Right renal cortex interstitium (tissue), 3 donors: Measurements from ENCODE around the gene AZIN2. TPM values are rescaled to one million over a fixed set of nuclear protein-coding genes. Genes with fewer than 3 reads are reported as not detected.
"Not testable (repeated sequence)": the region's sequence is repeated elsewhere in the genome, so short reads cannot be mapped to it uniquely, and the experiment has no call there.

ENCODE experiments used
- DNase-seq, 3 donors: peaks; one replicate each; pipeline ENCODE4 v3.0.0-alpha.2; 2013; ENCODE audit warnings: low read depth in 3 of 3, low spot score in 2 of 3
- polyA plus RNA-seq, 3 donors: library from polyadenylated mRNA; unstranded; fragments of 120-200 nt; gene quantifications; one replicate each; pipeline ENCODE4 v1.2.1, GENCODE V29; 2013; ENCODE audit not compliant: insufficient read length in 3 of 3

The AZIN2 gene
- 1 to 10 TPM; 5.2 to 7.6 (median 5.5) TPM for polyA plus RNA-seq

- DNase-seq = peak; percentile 83 to 88 (median 87)
These were observed at the start of gene AZIN2 for GRCh38 chr1:33080885-33081553. Gene AZIN2, plus strand, starts transcription at chr1:33081153. Its CDS starts 1,097 bp downstream, at chr1:33082250.

- no peak for DNase-seq
These were observed 49.4 kb upstream of the AZIN2 start for GRCh38 chr1:33031506-33031905.

- DNase-seq = no peak
These were observed 48.7 kb upstream of the AZIN2 start for GRCh38 chr1:33032126-33032869.

DNA sequence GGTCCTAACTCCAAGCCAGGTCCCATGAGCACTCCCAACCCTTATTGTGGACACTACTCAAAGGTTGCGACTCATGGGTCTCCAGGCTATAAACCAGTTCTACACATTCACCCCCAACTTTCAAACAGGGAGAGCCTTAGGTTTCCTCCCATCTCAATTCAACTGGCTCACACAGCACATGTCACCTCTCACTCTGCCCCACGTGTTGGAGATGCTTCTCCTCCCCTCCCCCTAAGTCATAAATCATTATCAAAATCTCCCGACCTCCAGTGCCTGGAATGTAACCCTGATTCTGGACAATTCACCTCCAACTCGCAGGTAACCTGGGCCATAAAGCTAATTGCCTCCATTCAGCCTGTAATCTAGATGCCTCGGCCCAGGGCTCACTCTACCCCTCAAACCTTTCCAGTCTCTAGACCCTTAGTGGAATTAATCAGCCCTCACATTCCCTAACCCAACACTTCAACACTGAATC lies 44.9 kb upstream of the AZIN2 start:
- peak in 1 of 3 donors; percentile 33 for DNase-seq

- DNase-seq = peak; percentile 83 to 94 (median 83)
These were observed 44.1 kb upstream of the AZIN2 start, which contains the start of gene AK2 for GRCh38 chr1:33036526-33037503. Gene AK2, minus strand, starts transcription at chr1:33036883. Its CDS starts 55 bp downstream, at chr1:33036828.

DNA sequence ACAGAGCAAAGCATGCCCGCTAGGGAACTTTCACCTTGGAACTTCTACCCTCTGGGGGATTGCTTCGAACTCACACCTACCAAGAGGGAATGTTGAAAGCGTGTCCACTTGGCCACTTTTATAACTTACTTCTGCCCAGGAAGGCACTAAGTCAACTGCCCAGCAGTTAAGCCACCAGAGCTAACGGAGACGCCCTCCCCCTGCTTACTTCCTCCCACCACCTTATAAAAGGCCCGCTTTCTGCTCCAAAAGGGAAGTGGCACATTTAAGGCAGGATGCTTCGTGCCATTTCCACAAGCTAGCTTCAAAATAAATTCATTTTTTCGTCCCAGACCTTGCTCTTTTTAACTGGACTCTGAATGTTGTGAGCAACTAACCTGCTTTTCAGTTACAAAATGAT lies 41.1 kb upstream of the AZIN2 start:
- no peak for DNase-seq

DNA sequence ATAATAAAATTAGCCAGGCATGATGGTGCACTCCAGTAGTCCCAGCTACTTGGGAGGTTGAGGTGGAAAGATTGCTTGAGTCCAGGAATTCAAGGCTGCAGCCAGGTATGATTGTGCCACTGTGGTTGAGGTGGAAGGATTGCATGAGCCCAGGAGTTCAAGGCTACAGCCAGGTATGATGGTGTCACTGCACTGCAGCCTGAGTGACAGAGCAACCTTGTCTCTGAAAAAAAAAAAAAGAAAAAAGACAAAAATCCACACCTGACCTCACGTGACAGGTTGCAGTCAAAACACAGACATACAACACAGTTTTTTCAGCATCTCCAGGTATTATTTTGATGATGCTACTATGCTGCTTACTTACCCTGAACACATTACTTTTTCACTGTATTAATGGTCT lies 39.9 kb upstream of the AZIN2 start:
- no peak for DNase-seq

DNA sequence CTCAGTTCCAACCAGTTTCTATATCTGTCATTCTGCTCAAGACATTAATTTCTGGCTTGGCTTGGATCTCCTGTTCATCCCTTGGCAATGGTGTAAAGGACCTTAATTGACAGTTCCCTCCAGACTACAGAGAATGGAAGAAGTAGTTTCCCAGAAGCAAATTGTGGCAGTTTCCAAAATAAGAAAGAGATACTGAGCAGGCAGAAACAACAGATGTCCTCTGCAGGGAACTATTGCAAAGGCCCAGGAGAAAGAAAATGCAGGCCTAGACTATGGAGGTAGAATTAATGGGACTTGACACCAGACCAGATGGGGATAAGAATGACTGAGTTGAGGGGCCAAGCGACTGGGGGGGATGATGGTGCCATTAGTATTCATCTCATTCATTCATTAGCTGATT lies 38.1 kb upstream of the AZIN2 start:
- DNase-seq = no peak

- DNase-seq = no peak
These were observed 37.5 kb upstream of the AZIN2 start for GRCh38 chr1:33043267-33044092.

DNA sequence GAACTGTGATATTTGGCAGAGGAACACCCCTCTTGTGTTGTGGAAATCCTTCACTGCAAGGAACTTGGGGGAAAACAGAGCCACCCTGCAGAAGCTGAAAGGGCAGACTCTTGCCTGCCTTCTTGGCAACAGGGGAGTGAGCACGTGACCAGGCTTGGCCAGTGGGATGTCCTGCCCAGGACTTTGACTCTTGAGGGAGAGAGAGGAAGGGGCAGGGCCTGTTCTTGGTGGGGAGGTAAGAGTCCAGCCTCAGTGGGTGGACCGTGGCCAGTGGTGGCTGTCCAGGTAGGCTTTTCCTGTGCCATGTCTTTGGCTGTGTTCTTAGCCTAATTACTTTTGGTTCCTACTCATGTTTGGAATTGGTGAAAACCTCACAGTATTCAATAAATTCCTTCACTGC lies 35.7 kb upstream of the AZIN2 start:
- DNase-seq = no peak

GRCh38 chr1:33045814-33046213 lies 35.1 kb upstream of the AZIN2 start:
- no peak for DNase-seq

DNA sequence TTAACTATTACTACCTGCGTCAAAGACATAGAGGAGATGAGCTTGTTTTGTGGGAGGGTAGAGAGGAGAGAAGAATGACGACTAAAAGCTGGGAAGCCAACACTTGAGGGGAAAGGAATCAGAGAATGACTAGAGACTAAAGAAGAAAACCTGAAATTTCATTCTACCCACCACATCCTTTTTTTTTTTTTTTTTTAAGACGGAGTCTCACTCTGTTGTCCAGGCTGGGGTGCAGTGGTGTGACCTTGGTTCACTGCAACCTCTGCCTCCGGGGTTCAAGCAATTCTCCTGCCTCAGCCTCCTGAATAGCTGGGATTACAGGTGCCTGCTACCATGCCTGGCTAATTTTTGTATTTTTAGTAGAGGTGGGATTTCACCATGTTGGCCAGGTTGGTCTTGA lies 34.7 kb upstream of the AZIN2 start:
- DNase-seq = not testable (repeated sequence)

DNA sequence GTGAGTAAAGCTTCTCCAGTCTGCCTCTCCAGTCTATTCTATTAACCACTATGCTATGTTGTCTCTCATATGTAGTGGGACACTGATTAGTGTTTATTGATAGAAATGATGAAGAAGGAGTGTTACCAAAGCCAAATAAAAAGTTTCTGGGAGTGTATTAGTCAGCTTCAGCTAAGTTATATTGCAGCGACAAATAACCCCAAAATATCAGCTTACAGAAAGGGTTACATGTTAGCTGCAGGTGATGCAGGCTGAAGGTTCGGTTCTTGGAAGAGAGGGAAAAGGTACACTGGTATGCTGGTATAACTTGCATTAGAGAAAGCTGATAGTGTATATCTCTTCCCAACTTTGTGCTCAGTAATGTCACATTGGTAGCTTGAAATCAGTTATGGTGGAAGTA lies 33.7 kb upstream of the AZIN2 start:
- DNase-seq = no peak

DNA sequence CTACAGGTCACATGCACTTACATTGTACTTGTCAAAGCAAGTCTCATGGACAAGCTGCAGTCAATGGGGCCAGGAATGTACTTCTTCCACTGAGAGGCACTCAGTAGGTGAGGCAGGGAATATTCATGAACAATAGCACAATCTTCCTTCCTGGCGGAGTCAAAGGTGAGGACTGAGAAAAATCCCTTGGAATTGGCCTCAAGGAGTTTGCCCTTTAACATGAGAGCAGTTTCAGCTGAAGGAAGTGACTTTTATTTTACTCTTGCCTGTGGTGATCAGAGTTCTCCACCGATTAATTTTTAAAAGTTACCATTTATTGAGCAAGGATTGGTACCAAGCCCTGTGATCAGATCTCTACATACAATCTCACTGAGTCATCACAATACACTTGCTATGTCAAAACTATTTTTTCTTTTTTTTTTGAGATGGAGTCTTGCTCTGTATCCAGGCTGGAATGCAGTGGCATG lies 33.1 kb upstream of the AZIN2 start:
- no peak for DNase-seq

- no peak for DNase-seq
These were observed 32.5 kb upstream of the AZIN2 start for GRCh38 chr1:33048426-33048825.

DNA sequence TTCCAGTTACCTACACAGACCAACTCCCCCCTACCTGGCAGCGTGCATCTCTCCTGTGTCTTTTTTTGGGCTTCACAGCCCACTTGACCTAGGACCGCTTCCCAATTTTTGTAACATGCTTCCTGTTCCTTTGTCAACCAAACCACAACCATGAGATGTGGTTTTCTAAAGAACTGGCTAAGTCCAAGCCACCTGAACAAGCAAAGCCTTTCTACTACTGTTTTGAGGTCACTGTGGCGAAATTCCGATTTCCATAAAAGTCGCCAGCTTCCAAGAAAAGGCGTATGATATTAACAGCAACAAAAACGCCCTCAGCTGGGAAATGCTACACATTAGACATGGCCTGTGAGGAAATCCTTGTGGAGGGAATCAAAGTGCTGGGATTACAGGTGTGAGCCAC lies 31.6 kb upstream of the AZIN2 start:
- no peak for DNase-seq

DNA sequence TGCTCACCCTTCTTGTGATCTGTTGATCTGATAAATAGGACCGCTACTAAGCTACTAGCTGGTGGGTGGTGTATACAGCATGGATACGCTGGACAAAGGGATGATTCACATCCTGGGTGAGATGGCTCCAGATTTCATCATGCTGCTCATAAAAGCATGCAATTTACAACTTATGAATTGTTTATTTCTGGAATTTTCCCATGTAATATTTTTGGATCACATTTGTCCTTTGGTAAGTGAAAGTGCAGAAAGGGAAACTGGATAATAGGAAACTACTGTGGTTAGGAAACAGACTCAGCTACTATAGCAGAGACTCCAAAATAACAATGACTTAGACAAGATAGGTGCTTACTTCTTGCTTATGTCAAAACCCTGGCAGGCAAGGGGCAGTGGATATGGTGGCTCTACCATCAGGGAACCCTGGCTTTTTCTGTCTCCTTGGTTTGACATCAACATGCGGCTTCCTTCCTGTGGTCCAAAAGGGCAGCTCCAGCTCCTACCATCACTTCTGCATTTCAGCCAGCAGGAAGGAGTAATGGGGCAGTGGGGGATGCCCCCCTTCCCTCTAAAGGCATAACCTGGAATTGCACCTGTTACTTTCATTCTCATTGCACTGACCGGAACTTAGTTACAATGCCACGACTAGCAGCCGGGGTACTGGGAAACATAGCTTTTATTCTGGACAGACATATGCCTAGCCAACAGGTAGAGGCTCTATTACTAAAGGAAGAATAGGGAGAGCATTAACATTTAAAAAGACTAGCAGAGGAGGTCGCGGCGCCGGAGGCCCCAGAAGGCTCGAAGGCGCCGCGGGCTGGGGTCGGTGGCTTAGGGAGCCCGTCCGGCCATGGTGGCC lies 30.5 kb upstream of the AZIN2 start:
- no peak for DNase-seq

- DNase-seq = peak; percentile 31 to 61 (median 61)
These were observed 25.5 kb upstream of the AZIN2 start for GRCh38 chr1:33055210-33056008.
